ENCODE results near the gene ABCD4.

DNA sequence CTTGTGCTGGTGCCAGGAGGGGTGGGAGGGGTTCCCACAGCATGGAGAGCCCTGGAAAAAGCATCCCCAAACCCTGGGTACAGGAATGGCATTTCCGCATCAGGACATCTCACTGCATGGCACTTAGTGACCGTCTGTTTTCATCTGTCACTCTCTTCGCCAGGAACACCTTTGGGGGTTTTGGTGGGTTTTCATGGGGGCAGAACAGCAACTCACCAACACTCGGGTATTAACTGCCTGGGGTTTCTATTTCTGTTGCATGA lies 60.0 kb downstream of the ABCD4 start:
- TF ChIP-seq, protein P1, sequence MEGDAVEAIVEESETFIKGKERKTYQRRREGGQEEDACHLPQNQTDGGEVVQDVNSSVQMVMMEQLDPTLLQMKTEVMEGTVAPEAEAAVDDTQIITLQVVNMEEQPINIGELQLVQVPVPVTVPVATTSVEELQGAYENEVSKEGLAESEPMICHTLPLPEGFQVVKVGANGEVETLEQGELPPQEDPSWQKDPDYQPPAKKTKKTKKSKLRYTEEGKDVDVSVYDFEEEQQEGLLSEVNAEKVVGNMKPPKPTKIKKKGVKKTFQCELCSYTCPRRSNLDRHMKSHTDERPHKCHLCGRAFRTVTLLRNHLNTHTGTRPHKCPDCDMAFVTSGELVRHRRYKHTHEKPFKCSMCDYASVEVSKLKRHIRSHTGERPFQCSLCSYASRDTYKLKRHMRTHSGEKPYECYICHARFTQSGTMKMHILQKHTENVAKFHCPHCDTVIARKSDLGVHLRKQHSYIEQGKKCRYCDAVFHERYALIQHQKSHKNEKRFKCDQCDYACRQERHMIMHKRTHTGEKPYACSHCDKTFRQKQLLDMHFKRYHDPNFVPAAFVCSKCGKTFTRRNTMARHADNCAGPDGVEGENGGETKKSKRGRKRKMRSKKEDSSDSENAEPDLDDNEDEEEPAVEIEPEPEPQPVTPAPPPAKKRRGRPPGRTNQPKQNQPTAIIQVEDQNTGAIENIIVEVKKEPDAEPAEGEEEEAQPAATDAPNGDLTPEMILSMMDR (conservative IDR thresholded peaks at IDR 0.05; ENCODE audit: low read depth in 2 of 2), result no peak
- TF ChIP-seq POLR2AphosphoS5 (IDR thresholded peaks at IDR 0.05; ENCODE audit: low read depth) (no peak), EZH2 (IDR thresholded peaks at IDR 0.05; ENCODE audit: low read depth, unreplicated experiment) (no peak), STAT1 (IDR thresholded peaks at IDR 0.05; ENCODE audit: unreplicated experiment) (no peak), EZH2phosphoT487 (IDR thresholded peaks at IDR 0.05; ENCODE audit: unreplicated experiment) (no peak), NANOG (IDR thresholded peaks at IDR 0.05; ENCODE audit: borderline replicate concordance) (no peak)
- TF ChIP-seq, protein P2, sequence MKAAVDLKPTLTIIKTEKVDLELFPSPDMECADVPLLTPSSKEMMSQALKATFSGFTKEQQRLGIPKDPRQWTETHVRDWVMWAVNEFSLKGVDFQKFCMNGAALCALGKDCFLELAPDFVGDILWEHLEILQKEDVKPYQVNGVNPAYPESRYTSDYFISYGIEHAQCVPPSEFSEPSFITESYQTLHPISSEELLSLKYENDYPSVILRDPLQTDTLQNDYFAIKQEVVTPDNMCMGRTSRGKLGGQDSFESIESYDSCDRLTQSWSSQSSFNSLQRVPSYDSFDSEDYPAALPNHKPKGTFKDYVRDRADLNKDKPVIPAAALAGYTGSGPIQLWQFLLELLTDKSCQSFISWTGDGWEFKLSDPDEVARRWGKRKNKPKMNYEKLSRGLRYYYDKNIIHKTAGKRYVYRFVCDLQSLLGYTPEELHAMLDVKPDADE (IDR thresholded peaks at IDR 0.05), result no peak
- TF ChIP-seq, protein P3, sequence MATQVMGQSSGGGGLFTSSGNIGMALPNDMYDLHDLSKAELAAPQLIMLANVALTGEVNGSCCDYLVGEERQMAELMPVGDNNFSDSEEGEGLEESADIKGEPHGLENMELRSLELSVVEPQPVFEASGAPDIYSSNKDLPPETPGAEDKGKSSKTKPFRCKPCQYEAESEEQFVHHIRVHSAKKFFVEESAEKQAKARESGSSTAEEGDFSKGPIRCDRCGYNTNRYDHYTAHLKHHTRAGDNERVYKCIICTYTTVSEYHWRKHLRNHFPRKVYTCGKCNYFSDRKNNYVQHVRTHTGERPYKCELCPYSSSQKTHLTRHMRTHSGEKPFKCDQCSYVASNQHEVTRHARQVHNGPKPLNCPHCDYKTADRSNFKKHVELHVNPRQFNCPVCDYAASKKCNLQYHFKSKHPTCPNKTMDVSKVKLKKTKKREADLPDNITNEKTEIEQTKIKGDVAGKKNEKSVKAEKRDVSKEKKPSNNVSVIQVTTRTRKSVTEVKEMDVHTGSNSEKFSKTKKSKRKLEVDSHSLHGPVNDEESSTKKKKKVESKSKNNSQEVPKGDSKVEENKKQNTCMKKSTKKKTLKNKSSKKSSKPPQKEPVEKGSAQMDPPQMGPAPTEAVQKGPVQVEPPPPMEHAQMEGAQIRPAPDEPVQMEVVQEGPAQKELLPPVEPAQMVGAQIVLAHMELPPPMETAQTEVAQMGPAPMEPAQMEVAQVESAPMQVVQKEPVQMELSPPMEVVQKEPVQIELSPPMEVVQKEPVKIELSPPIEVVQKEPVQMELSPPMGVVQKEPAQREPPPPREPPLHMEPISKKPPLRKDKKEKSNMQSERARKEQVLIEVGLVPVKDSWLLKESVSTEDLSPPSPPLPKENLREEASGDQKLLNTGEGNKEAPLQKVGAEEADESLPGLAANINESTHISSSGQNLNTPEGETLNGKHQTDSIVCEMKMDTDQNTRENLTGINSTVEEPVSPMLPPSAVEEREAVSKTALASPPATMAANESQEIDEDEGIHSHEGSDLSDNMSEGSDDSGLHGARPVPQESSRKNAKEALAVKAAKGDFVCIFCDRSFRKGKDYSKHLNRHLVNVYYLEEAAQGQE (IDR thresholded peaks at IDR 0.05; ENCODE audit: unreplicated experiment), result no peak
